HG02852 (cell line): ENCODE results near the gene CTIF.
A peak's percentile ranks its signal among the peaks of the same experiment; 100 is the strongest.
"Not testable (repeated sequence)": the region's sequence is repeated elsewhere in the genome, so short reads cannot be mapped to it uniquely, and the experiment has no call there.

Experiments used
- ATAC-seq: cut with Tn5 transposase; IDR thresholded peaks from one replicate; pipeline ENCODE4 v1.9.1; 2021; ENCODE audit warnings: mild to moderate bottlenecking, moderate library complexity; ENCODE audit not compliant: unreplicated experiment

Gene CTIF

DNA sequence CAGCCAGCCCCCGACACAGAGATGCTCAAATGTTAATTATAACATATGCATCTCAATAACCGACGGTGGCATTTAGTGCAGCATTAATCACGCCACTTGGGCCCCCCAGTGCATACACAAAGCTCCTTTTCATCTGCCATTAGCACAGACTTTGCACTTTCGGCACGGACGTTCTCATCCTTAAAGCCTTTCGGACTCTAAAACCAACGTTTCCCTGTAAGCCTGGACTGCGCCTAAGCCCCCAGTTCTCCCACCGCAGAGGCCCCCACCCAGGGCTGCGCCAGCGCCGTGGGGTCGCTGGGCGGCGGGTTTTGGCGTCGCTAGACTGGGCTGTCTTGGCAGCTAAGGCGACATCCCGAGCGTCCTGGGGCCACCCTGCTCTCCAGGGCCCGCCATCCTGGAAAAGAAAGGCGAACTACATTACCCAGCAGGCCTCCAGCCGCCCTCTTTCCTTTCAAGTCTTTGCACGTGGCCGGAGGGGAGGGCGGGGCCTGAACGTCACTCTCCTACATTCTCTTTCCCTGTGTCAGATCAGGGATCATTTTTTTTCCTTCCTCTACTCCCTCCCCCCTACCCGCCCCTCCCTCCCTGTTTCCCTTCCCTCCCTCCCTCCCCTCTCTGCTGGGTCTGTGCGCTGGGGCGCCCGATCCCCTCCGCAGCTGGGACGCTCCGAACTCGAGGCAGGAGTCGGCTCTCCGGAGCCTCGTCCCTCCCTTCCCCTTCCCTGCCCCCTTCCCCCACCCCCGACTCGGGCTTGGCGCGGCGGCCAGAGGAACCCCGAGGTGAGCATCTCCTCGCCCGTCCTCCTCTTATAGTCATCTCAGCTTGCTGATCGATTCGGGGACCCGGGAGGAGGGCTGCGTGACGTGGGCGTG is at the start of gene CTIF:
TSS of gene CTIF (plus strand) at position 501 of the 875 bp plus-strand sequence. CDS start 80,535 bp downstream, outside the sequence.
- ATAC-seq: peak; percentile 72

DNA sequence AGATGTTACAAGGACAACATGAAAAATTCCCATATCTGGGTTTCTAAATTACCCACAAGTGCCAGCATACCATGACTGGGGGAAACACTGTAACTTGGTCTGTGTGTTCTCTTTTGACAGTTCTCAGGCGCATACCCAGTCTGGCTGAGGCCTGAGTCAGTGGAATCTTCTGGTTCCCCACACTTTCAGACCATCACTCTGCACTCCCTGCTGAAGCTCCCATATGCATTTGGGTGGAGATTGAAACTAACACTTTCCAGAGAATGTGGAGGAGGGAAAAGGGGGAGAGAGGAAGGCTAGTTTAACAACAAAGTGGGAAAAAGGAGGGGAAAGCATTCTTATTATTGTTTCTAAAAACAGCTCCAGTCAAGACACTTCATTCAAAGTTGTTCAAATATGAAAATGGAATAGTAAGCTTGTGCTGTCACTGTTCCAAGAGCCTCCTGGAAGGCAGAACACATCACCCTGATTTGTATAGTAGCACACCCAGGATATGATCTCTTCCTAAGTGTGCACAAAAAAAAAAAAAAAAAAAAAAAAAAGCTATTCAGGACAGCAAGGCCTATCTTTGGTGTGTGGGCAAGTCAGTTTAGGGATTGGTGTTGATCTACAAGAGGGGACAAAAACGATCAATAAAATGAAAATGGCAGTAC is 48.1 kb upstream of the CTIF start:
- no peak for ATAC-seq

DNA sequence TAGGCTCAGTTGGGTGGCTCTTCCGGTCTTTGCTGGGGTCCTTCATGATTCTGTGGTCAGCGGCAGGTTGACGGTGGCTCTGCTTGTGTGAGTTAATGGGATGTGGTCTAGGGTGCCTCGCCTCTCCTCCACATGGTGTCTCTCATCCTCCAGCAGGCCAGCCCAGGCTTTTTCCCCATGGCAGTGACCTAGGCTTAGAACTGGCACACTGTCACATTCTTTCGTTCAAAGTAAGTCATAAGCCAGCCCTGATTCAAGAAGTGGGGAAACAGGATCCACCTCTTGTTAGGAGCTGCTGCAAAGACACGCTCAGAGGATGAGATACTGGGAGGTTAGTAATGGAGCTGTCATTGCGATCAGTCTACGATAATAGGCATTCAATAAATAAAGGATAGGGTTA is 46.0 kb upstream of the CTIF start:
- no peak for ATAC-seq

DNA sequence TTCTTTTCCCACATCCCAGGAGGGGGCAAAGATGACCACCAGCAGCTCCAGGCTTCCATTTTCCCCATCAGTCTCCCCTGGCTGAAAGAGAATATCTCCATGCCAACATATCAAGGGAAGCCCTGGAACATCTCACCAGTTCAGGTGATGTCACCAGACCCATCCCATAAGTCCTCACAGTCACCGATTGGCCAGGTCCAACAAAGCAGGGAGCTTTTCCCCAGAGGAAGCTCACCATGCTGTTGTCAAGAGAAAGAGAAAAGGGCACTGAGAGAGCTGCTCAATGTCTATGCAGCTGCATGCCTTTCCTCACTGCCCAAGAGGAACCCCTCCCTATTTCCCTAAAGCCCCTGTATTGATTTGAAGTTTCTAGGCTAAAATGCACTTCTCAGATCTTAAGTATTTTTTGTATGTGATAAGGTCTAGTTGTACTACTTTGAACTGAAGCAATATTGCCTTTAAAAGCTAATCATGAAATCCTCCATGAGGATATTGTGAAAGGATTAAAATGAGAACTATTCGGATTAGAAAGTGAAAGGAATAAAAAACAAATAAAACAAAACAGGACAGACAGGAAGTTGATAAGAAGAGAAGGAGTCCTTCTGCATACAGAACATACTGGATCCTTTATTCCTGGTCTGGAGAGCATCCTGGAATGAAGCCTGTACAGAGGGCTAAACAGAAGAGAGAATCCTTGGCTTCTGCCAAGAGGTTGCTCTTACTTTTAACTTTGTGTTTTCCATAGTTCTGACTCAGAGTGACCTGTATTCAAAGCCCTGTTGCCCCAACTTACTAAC is 45.2 kb upstream of the CTIF start:
- ATAC-seq: no peak

DNA sequence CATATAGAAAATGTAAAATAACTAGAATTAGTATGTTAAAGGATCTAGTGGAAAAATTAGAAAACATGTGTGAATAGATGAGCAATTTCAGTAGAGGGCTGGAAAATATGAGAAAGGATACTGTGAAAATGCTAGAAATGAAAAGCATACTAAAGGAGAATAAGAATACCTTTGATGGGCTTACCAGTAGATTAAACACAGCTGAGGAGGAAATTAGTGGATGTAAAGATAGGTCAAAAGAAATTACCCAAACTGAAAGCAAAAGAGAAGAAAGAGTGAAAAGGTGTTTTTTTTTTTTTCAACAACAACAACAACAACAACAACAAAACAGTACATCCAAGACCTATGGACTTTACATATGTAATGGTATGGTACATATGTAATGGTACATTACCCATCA is 41.0 kb upstream of the CTIF start:
- ATAC-seq: no peak

DNA sequence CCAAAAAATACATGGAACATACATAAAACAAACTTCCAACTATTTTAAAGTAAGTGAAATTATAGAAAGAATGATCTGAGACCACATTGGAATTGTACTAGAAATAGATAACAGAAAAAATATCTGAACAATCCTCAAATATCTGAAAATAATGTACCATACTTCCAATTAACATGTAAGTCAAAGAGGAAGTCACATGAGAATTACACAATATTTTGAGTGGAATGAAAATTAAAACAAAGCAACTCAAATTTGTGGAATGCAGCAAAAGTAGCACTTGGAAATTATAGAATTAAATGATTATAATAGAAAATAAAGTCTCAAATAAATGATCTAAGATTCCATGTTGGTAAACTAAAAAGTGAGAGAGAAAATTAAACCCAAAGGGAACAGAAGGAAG is 38.3 kb upstream of the CTIF start:
- no peak for ATAC-seq

DNA sequence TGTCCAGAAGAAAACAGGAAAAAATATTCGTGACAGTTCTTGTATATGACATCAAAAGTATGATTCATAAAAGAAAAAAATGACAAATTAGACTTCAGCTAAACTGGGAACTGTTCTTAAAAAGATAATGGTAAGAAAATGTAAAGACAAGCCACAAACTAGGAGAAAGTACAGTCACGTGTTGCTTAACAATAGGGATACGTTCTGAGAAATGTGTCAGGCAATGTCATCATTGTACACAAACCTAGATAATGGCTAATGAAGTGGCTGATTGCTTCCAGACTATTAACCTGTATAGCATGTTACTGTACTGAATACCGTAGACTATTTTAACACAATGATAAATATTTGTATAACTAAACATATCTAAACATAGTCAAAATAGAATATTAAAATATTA is 35.9 kb upstream of the CTIF start:
- ATAC-seq: no peak

DNA sequence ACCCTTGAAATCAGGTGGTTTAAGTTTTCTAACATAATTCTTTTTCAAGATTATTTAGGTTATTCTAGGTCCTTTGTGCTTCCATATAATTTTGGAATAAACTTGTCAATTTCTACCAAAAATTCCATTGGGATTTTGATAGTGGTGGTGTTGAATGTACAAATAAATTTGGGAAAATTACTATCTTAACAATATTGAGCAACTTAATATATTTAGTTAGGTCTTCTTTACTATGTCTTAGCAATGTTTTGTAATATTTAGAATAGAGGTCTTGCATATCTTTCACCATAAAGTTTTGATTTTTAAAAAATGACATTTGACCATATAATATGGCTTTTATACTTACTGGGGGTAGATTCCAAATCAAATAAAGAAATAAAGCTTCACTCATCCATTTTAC is 34.0 kb upstream of the CTIF start:
- ATAC-seq: no peak

DNA sequence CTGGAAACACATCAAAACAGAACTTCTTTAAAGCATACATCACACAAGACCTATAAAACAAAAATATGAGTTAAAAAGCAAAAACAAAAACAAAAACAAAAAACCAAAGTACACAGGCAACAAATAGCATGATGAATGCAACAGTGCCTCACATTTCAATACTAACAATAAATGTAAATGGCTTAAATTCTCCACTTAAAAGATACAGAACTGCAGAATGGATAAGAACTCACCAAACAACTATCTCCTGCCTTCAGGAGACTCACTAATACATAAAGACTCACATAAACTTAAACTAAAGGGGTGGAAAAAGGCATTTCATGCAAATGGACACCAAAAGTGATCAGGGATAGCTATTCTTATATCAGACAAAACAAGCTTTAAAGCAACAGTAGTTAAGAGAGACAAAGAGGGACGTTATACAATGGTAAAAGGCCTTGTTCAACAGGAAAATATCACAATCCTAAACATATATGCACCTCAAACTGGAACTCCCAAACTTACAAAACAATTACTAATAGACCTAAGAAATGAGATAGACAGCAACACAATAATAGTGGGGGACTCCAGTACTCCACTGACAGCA is 31.8 kb upstream of the CTIF start:
- ATAC-seq: not testable (repeated sequence)

DNA sequence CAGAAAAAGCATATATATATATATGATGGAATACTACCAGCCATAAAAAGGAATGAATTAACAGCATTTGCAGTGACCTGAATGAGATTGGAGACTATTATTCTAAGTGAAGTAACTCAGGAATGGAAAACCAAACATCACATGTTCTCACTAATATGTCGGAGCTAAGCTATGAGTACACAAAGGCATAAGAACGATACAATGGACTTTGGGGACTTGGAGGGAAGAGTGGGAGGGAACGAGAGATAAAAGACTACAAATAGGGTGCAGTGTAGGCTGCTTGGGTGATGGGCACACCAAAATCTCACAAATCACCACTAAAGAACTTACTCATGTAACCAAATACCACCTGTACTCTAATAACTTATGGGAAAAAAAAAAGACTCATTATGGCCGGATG is 26.3 kb upstream of the CTIF start:
- not testable (repeated sequence) for ATAC-seq

DNA sequence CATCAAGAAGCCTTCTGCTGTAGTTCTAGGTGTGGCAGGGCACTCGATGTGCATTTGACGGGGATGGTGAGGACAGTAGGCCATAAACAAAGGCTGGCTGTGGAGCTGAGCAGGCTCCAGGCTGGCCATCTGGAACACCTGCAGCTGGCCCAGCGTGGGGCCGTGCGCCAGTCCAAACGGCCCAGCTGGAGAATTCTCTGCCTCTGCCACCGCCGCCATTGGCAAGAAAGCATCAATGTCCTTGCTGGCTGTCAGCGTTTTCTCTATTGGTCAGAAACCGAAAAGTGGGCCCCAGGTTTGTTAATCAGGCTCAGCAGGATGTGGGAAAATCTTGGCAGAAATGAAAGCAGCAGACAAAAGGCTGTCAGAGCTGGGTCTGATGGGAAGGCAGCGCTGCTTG is 24.0 kb upstream of the CTIF start:
- no peak for ATAC-seq

DNA sequence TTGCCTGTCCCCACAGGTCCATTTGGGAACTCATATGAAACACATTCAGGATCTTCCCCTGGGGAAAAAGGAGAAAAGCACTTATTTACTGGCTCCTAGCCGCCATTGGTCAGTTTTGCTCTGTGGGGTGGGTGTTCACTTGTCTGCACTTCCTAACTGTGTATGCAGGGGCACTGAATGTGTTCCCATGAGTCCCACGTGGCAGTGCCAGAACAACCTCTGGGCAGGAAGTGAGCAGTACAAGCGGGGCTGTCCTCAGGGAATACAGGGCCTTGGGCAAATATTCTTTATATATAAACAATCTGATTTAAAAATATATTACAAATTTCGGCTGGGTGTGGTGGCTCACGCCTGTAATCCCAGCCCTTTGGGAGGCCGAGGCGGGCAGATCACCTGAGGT is 21.8 kb upstream of the CTIF start:
- no peak for ATAC-seq

DNA sequence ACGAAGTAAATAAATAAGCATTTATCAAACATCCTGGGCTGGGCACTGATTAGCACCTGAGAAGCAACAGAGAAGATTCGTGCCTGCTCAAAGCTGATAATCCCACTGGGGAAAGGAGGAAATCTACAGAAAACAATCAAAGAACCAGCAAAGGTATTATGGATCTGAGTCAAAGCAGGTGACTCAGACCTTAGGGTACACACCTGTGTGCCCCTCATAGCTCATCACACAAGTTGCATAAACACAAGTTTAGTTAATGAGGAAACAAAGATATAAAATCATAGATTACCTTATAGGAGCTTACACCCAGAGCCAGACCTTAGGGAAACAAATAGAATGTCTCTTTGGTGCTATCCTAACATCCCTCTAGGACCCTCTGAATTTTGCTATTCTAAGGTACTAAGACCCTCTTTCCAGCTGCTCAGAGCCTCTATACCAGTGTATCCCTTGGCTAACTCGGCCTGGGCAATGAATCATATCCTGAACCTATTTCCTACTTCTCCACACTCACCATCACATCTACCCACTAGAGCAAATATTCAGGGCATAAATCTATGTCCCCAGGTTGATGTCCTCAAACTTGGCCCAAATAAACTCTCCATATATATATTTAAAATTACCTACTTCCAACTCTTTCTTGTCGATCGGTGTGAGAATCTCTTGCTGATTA is 19.3 kb upstream of the CTIF start:
- ATAC-seq: no peak

DNA sequence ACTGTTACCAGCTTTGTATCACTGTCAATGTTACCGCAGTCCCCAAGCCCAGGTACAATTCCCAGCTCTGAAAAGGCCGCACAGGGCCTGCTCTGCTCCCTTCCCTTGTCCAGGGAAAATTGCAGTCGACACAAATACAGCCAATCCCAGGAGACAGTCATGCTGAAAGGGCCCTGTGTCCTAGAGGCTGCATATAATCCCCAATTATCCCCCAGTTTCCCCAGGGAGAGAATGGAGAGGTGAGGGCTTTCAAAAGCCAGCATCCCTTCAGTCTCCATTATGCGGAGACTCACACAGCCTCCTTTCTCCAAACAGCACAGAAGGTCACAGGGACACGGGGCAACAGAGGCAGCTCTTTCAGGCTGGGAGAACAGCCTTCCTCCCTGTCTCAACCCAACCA is 17.1 kb upstream of the CTIF start:
- ATAC-seq: no peak

DNA sequence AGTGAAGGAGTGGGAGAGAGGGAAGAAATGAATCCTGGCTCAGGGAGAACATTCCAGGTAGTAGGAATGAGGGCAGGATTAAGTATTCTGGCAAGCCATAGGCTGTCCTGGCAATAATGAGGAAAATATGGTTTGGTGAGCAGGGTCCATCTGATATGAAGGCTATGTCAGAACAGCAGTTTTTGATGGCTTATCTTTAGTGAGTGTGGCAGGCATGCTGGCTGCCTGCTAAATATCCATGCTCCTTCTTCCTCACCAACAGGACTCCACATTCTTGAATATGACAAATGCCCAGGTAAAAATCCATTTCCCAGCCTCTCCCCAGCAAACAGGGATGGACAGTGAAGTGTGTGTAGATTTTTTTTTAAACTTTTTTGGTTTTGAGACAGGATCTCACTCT is 13.2 kb upstream of the CTIF start:
- no peak for ATAC-seq

DNA sequence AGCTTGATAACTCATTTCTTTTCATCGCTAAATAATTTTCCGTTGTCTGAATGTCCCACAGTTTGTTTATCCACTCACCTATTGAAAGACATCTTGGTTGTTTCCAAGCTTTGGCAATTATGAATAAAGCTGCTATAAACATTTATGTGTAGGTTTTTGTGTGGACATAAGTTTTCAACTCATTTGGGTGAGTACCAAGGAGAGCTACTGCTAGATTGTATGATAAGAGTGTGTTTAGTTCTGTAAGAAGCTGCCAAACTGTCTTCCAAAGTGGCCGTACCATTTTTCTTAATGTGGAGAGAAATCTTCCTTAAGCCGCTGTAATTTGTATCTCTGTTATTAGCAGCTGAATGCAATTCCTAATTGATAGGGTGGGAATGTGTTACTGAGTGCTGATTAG is 11.4 kb upstream of the CTIF start:
- ATAC-seq: no peak

DNA sequence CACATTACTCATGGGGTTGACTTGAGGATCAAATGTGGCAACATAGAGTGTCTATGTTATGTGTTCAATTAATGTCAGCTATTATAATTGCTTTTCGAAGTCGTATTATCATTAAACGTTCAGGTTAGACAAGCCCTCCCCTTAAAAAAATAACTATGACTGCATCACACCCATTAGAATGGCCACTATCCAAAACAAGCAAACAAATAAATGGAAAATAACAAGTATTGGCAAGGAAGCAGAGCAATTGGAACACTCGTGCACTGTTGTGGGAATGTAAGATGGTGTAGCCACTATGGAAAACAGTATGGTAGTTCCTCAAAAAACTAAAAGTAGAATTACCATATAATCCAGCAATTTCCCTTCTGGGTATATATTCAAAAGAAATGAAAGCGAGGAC is 10.0 kb upstream of the CTIF start:
- no peak for ATAC-seq

DNA sequence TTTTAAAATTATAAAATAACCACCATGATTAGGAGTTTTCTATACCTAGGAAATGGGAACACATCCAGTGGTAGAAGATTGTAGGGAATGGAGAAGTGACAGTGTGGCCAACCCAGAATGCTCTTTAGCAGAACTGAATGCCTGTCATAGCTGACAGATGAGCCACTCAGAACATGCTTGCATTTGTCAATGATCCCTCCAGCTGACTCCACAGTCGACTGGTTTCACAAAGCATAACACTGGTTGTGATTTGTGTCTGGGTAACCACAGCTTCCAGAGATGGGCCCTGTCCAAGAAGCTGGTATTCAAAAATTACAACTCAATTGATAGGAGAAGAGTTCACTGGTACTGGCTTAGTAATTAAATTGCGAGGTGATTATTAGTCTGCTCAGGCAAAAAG is 9.0 kb upstream of the CTIF start:
- ATAC-seq: no peak

DNA sequence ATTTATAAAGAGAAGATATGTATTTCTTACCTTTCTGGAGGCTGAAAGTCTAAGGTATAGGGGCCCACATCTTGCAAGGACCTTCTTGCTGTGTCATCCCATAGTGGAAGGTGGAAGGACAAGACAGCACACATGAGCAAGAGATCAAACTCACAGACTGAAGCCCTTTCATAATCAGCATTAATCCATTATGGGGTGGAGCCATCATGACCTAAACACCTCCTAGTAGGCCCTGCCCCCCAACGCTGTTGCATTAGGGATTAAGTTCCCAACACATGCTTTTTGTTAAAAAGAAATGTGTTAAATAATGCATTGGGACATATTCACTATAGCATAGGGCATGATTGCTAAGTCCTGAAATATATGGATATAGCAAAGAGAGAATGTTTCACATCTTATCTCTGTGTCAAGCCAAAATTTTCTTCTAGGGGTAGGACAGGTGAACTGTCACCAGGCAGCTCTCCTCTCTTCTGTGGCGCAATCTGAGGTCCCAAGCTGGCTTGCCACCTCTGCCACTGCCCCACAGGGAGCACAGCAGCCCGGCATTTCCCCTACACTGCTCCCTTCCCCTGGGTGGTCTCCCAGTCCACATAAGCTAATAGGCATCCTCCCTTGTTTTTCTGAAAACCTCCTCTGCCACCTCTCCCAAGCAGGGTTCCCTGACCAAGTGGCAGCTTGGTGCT is 8.3 kb upstream of the CTIF start:
- ATAC-seq: no peak

DNA sequence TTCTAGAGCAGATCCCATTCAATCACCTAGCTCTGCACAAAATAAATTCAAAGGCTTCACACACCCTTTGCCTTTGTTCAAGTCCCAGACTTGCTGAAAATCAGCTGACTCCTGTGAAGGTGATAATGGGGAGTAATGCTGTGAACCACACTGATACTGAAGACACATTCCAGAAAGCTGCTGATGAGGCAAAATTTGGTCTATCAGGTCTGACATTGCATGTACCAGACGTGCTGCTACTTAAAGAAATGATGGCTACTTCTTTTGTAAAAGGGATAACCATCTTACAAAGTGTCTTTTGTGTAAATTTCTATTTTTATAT is 7.8 kb upstream of the CTIF start:
- ATAC-seq: no peak
